Fibroblast of villous mesenchyme (primary cell): ENCODE results near the gene CXCR2. TPM values are rescaled to one million over a fixed set of nuclear protein-coding genes. Genes with fewer than 3 reads are reported as not detected.

Experiments
- DNase-seq: peaks from one replicate; pipeline ENCODE4 v3.0.0-alpha.2; 2010; ENCODE audit warnings: low read depth
- H3K4me3 ChIP-seq: 2 replicates; pipeline ENCODE4 v1.5.1; 2011; ENCODE audit warnings: low read depth, mild to moderate bottlenecking, low read length
- total RNA-seq: library from RNA; depleted of rRNA; stranded (reverse); fragments of >200 nt; gene quantifications from 2 replicates; pipeline ENCODE4 v1.2.3, GENCODE V29; 2012
- TF ChIP-seq, protein P1 (sequence below): IDR thresholded peaks from 2 replicates; pipeline ENCODE4 v1.5.1; 2012; ENCODE audit warnings: low read depth, mild to moderate bottlenecking, low read length; ENCODE audit not compliant: insufficient read depth

Gene CXCR2
- total RNA-seq, 1 donor = not detected

DNA sequence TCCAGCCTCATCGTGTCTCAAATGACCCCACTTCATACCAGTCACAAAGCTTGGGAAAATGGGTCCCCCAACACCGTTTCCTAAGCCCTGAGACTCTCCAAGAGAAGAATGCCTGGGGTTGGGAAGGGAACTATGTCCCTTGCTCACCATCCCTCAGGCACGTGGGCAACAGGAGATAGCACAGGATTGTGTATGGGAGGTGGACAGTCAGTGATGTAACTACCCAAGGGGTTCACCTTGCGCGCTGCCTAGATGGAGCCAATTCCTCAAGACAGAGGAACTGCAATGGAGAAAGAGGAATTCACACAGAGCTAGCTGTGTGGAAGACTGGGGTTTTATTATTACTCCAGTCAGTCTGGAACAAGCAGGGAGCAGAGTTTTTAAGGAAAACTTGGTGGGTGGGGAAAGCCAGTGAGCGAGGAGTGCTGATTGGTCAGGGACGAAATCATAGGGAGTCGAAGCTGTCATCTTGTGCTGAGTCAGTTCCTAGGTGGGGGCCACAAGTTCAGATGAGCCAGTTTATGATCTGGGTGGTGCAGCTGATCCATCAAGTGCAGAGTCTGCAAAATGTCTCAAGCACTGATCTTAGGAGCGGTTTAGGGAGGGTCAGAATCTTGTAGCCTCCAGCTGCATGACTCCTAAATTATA is 54.8 kb downstream of the CXCR2 start:
- no peak overlapping the region for H3K4me3 ChIP-seq
- peak; percentile 87 for DNase-seq
- TF ChIP-seq, protein P1, sequence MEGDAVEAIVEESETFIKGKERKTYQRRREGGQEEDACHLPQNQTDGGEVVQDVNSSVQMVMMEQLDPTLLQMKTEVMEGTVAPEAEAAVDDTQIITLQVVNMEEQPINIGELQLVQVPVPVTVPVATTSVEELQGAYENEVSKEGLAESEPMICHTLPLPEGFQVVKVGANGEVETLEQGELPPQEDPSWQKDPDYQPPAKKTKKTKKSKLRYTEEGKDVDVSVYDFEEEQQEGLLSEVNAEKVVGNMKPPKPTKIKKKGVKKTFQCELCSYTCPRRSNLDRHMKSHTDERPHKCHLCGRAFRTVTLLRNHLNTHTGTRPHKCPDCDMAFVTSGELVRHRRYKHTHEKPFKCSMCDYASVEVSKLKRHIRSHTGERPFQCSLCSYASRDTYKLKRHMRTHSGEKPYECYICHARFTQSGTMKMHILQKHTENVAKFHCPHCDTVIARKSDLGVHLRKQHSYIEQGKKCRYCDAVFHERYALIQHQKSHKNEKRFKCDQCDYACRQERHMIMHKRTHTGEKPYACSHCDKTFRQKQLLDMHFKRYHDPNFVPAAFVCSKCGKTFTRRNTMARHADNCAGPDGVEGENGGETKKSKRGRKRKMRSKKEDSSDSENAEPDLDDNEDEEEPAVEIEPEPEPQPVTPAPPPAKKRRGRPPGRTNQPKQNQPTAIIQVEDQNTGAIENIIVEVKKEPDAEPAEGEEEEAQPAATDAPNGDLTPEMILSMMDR = no peak

DNA sequence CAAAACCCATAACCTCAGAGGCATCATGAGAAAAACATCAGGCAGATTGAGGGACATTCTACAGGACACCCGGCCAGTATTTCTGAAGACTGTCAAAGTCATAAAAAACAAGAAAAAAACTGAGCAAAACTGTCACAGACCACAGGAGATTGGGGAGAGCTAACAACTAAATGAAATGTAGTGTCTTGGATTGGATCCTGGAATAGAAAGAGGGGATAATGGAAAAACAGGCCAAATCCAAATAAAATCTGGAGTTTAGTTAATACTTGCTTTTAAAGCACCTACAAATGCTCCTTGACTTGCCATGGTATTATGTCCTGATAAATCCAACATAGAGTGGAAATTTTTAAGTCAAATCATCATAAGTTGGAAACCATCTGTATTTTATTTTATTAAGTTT is 58.5 kb downstream of the CXCR2 start:
- no peak overlapping the region for H3K4me3 ChIP-seq
- TF ChIP-seq, protein P1 = no peak

GRCh38 chr2:218186355-218186766 is 60.5 kb downstream of the CXCR2 start:
- TF ChIP-seq, protein P1 = peak; percentile 83
- DNase-seq = peak; percentile 78
- H3K4me3 ChIP-seq = no peak overlapping the region

More for the DNA sequence above, 58.5 kb downstream of the CXCR2 start:
- DNase-seq = no peak

Other genes with a start within 250 kb of the CXCR2 start
- 127 and 147 TPM in 2 replicates for gene TNS1, start 123.0 kb upstream of the CXCR2 start, total RNA-seq
- not detected in 2 replicates for gene RUFY4, start 56.8 kb upstream of the CXCR2 start, total RNA-seq
- gene CXCR1, start 40.9 kb downstream of the CXCR2 start, total RNA-seq = not detected in 2 replicates
- gene ARPC2, start 91.2 kb downstream of the CXCR2 start, total RNA-seq = 482 and 483 TPM in 2 replicates
- under 0.01 TPM in 1 of 2 replicates, not detected in the other for gene GPBAR1, start 135.0 kb downstream of the CXCR2 start, total RNA-seq
- gene AAMP, start 144.1 kb downstream of the CXCR2 start, total RNA-seq = 104 and 110 TPM in 2 replicates
- 26.1 and 26.8 TPM in 2 replicates for gene PNKD, start 144.5 kb downstream of the CXCR2 start, total RNA-seq
- gene TMBIM1, start 166.5 kb downstream of the CXCR2 start, total RNA-seq = 123 and 136 TPM in 2 replicates
- gene CATIP, start 230.8 kb downstream of the CXCR2 start, total RNA-seq = 0.43 TPM in 1 of 2 replicates, not detected in the other